HG03558 (cell line): ENCODE results near the gene BICRAL.

Experiments
- ATAC-seq: cut with Tn5 transposase; IDR thresholded peaks from one replicate; pipeline ENCODE4 v1.9.1; 2021; ENCODE audit warnings: moderate number of reproducible peaks; ENCODE audit not compliant: unreplicated experiment; ENCODE audit errors: extremely low read depth

BICRAL gene

DNA sequence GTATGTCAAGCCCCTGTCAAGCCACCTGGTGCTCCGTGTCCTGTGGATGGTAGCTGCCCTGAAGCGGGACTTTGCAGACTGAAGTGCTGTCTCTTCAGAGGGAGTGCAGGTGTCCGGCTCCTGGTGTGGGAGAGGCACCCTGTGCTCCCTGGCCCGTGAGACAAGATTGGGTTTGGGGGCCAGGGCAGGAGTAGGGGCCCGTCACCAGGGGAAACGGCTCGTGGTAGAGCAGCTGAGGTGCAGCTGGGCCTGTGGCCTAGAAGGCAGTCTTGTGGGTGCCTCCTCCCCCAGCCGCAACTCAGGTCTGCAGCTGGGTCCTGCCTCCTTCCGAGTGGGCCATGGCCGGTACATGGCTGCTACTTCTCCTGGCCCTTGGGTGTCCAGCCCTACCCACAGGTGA lies 133.9 kb downstream of the BICRAL start, which contains the start of gene PTCRA:
PTCRA (plus strand) TSS at position 322 of the 400 bp plus-strand sequence; CDS start at position 339, 17 bp downstream.
- ATAC-seq: no peak

DNA sequence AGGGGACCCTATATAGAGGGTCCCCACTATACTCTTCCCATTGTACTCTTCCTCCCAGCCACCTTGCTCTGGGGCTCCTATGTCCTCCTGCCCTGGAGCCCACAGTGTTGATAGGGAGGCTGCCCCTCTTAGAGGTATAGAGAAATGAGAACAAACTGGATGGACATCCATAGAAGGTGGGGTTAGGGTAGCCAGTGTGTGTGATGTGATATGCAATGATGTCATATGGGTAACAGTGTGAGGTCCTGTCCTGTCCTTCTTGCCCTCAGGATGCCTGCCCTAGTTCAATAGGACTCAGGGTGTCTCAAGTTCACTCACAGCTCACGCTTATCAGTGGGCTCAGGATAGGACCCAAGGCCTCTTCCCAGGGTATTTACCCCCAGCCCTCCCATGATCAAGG lies 134.4 kb downstream of the BICRAL start:
- no peak for ATAC-seq
